Mucosa of rectum (tissue), 2 donors: Measurements from ENCODE around the gene CAB39.

Source experiments
- H3K27ac ChIP-seq, 2 donors: one replicate each; pipeline ENCODE4 v1.7.0; 2013; ENCODE audit warnings: inconsistent platforms in 2 of 2, low read depth in 2 of 2, low read length in 2 of 2
- H3K27me3 ChIP-seq, 2 donors: one replicate each; pipeline ENCODE4 v1.7.0; 2013; ENCODE audit warnings: low read length in 2 of 2; ENCODE audit not compliant: control insufficient read depth in 2 of 2, insufficient read depth in 2 of 2
- H3K36me3 ChIP-seq, 2 donors: one replicate each; pipeline ENCODE4 v1.7.0; 2013; ENCODE audit warnings: low read length in 2 of 2; ENCODE audit not compliant: control insufficient read depth in 2 of 2, insufficient read depth in 2 of 2
- H3K4me1 ChIP-seq, 2 donors: one replicate each; pipeline ENCODE4 v1.7.0; 2013; ENCODE audit warnings: low read length in 2 of 2, mild to moderate bottlenecking in 1 of 2; ENCODE audit not compliant: control insufficient read depth in 2 of 2, insufficient read depth in 2 of 2
- H3K4me3 ChIP-seq, 2 donors: one replicate each; pipeline ENCODE4 v1.7.0; 2013; ENCODE audit warnings: low read length in 2 of 2
- H3K9ac ChIP-seq, 2 donors: one replicate each; pipeline ENCODE4 v1.7.0; 2013; ENCODE audit warnings: low read length in 2 of 2, low read depth in 1 of 2, mild to moderate bottlenecking in 1 of 2
- H3K9me3 ChIP-seq, 2 donors: one replicate each; pipeline ENCODE4 v1.7.0; 2013; ENCODE audit warnings: low read length in 2 of 2; ENCODE audit not compliant: control insufficient read depth in 2 of 2
- donor health status: healthy.
- donor health status: Normal muscosa, but diverticular disease.

Gene CAB39

DNA sequence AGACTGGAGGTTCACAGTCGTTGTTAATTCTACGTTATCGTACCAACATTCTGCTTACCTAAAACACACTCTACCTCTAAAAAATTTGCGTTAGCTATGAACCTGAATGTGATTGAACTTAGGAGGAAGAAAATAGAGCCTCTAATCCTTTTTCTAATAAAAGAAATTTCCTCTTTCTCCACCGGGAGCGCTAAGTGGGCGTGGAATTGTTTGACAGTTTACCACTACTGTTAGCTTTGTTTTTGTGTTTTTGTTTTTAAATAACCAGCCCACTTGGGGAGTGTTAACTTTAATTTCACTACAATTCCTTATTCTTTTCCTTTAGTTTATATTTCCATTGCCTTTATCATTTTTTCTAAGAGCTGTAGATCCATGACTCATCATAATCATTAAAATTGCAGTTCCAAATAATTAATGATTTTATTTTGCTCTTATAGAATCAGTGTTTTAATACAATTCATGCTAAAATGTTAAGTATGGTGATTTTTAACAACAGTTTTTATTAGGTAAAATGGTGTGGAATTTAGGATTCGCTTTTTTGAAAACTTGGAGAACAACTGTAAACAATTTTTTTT lies 97.1 kb downstream of the CAB39 start:
- H3K4me1 ChIP-seq = no peaks in the 10 kb centered on the region
- peaks cover 30 to 36% of the 10 kb centered on the region in 2 donors for H3K36me3 ChIP-seq
- no peaks in the 10 kb centered on the region for H3K9me3 ChIP-seq
- no peak overlapping the region for H3K9ac ChIP-seq
- H3K27me3 ChIP-seq = no peaks in the 10 kb centered on the region
- H3K4me3 ChIP-seq = no peak overlapping the region
- no peak overlapping the region for H3K27ac ChIP-seq

DNA sequence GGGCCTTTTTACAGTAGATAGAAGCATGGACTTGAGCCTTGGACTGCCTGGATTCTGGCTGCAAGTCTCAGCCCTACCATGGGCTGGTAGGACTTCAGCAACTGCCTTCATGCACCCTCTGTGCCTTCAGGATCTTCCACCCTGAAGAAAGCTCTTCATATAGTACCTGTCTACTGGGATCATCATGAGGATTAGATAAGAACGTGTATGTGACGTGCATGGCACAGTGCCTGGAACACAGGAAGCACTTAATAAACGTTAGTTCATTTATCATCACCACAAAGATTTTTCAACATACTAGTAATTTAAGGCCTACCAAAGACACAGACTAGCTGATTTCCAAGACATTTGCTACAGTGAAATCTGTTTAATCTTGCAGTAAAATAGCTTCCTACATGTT lies 98.9 kb downstream of the CAB39 start:
- Histone ChIP-seq H3K27me3 (no peaks in the 10 kb centered on the region), H3K9ac (no peak overlapping the region), H3K9me3 (no peaks in the 10 kb centered on the region), H3K36me3 (peaks cover 32 to 42% of the 10 kb centered on the region in 2 donors), H3K4me1 (no peaks in the 10 kb centered on the region), H3K27ac (no peak overlapping the region), H3K4me3 (no peak overlapping the region)

DNA sequence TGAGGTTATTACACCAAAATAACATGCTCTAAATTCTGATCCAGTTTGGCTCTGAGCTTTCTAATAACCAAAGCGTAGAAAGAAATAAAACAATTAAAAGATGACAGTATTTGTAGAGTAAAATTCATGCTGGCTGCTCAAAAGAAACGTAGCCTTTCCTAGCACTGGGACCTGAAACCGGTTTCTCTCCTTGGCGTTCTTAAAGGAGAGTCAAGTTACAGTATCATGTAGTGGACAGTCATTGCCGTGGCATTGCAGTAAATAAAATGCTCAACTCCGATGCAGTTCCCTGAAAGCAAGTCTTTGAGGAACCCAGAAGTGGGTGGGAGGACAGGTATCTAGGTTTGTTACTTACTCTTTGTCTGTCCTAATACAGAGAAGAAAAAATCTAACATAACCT lies 99.4 kb downstream of the CAB39 start:
- H3K27me3 ChIP-seq = no peaks in the 10 kb centered on the region
- no peak overlapping the region for H3K4me3 ChIP-seq
- no peaks in the 10 kb centered on the region for H3K9me3 ChIP-seq
- H3K4me1 ChIP-seq = no peaks in the 10 kb centered on the region
- no peak overlapping the region for H3K27ac ChIP-seq
- H3K36me3 ChIP-seq = peaks cover 35 to 46% of the 10 kb centered on the region in 2 donors
- H3K9ac ChIP-seq = no peak overlapping the region

DNA sequence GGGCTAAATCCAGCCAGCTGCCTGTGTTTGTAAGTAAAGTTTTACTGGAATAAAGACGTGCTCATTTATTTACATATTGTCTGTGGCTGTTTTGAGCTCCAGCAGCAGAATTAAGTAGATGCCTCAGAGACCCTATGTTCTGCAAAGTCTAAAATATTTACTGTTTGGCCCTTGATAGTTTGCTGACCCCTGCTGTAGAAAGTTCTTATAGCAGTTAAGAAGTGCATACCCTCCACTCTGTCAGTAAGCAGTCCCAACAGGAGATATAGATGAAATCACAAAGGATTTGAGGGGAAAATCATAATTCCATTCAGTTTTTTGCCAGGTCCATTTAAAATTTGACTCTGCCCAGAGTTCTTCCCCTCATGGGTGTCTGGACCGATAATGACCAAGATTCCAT lies 102.0 kb downstream of the CAB39 start:
- Histone ChIP-seq H3K4me1 (no peaks in the 10 kb centered on the region), H3K27ac (no peak overlapping the region), H3K27me3 (no peaks in the 10 kb centered on the region), H3K9ac (no peak overlapping the region), H3K36me3 (peaks cover 51 to 57% of the 10 kb centered on the region in 2 donors), H3K9me3 (no peaks in the 10 kb centered on the region), H3K4me3 (no peak overlapping the region)

DNA sequence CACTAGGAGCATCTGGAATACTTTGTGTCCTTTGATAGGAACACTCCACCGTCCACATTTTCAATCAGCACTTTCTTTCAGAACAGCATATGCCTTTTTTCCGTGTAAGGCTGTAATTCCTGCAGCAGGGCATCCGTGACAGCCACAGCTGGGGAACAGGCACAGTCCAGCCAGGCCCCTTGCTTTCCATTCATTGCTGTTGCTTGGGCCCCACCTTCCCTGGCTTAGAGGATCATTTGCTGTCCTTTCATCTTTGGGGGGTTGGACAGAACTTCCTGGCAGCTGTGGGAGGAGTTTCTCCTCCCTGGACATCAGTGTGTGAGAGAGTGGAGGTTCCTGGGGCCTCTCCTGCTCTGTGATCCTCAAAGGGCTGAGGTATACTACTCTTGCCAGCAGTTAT lies 102.4 kb downstream of the CAB39 start:
- H3K4me3 ChIP-seq = no peak overlapping the region
- no peaks in the 10 kb centered on the region for H3K27me3 ChIP-seq
- H3K4me1 ChIP-seq = no peaks in the 10 kb centered on the region
- H3K9ac ChIP-seq = no peak overlapping the region
- no peaks in the 10 kb centered on the region for H3K9me3 ChIP-seq
- H3K27ac ChIP-seq = no peak overlapping the region
- peaks cover 52 to 57% of the 10 kb centered on the region in 2 donors for H3K36me3 ChIP-seq

DNA sequence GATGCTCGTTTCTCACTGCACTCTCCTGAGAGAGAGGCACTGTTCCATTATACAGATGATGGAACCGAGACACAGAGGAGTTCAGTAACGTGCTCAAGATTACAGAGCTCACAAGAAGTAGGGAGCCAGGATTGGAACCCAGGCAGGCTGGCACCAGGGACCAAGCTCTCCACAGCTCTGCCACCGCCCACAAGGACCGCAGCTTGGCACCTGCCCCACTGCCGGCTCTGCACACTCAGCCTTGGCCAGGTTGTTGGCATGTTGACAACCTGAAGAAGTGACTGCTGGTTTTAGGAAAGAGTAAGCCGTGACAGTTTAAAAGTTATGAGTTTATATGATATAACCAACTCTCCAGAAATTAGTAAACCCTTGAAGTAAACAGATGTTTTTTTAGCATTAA lies 104.1 kb downstream of the CAB39 start:
- no peak overlapping the region for H3K9ac ChIP-seq
- H3K36me3 ChIP-seq = peaks cover 47 to 53% of the 10 kb centered on the region in 2 donors
- H3K4me3 ChIP-seq = no peak overlapping the region
- H3K27ac ChIP-seq = no peak overlapping the region
- no peaks in the 10 kb centered on the region for H3K4me1 ChIP-seq
- no peaks in the 10 kb centered on the region for H3K9me3 ChIP-seq
- no peaks in the 10 kb centered on the region for H3K27me3 ChIP-seq

DNA sequence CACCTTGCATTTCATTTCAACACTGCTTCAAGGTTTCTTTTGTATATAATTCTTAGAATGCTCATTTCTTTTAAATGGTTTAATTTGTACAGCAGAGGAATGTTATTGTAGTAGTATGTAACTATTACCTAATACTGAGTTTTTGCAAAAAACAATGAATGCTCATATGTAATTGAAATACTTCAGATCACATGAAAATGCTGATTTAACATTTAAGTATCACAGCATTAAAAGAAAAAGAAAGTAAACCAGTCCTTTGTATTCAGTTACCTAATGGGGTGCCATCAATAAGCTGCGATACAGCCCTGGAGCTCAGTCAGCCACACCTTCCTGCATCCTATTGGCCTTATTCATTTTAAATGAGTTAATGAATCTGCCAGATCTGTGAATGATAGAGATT lies 106.8 kb downstream of the CAB39 start:
- Histone ChIP-seq H3K4me1 (peaks cover 0 to 2% of the 10 kb centered on the region in 2 donors), H3K36me3 (peaks cover 33 to 38% of the 10 kb centered on the region in 2 donors), H3K4me3 (no peak overlapping the region), H3K9me3 (no peaks in the 10 kb centered on the region), H3K27ac (no peak overlapping the region), H3K27me3 (no peaks in the 10 kb centered on the region), H3K9ac (no peak overlapping the region)

DNA sequence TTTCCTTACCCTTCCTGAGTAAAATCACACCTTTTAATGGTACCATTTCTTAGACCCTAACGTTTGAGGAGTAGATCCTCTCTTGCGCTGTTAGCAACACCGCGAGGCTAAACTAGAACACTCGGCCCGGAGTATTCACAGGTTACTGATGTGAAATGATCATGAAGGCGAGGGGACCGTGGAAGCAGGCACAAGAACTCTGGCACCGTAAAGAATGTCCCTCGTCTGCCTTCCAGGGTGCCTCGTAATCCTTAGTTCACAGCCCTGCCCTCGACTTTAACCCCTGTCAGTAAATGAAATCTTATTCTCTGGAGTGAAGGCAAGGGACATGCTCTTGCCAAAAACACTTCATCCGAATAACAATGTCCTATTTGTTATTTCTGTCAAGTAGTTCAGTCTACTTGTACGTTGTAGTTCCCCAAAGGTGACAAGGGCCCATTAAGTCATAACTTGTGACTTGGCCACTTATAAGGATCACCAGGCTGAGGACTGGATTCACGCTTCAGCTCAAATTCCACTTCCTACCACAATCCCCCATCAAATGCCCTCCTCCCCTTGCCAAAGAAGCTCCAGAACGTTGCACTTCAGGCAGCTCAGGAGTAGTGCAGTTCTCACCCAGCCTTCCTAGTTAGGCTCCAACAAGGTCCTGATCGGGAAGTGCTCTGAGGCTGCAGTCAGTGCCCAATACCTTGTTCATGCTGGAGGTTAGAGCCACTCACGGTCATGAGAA lies 108.8 kb downstream of the CAB39 start:
- H3K9ac ChIP-seq = no peak overlapping the region
- peaks cover 0 to 3% of the 10 kb centered on the region in 2 donors for H3K27me3 ChIP-seq
- peaks cover 0 to 3% of the 10 kb centered on the region in 2 donors for H3K4me1 ChIP-seq
- no peak overlapping the region for H3K27ac ChIP-seq
- H3K9me3 ChIP-seq = no peaks in the 10 kb centered on the region
- H3K4me3 ChIP-seq = no peak overlapping the region
- H3K36me3 ChIP-seq = peaks cover 29 to 30% of the 10 kb centered on the region in 2 donors

DNA sequence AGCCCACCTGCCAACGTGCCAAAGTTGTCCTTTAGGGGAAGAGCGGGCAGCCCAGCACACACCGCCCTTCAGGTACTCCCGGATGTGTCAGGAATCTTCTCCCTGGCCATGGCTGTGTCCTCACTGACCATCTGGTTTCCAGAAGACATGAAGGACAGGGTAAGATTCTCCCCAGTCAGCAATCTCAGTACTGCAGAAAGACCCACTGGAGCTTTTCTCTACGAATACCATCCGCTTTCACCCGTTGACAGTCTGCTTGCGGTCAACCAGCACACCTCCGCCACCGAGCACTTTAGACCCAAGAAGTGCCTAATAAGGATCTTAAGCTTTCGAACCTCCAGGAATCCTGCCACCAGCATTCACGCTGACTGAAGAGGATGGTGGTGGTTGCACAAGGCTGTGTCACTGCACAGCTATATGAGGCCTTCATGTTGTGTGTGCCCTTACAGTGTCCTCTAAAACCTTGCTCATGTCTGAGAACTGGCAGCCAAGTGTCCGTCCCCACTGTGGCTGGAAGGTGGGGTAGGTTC lies 109.4 kb downstream of the CAB39 start:
- Histone ChIP-seq H3K4me1 (peaks cover 0 to 3% of the 10 kb centered on the region in 2 donors), H3K9ac (no peak overlapping the region), H3K9me3 (no peaks in the 10 kb centered on the region), H3K27me3 (peaks cover 0 to 5% of the 10 kb centered on the region in 2 donors), H3K36me3 (peaks cover 24 to 26% of the 10 kb centered on the region in 2 donors), H3K4me3 (no peak overlapping the region), H3K27ac (no peak overlapping the region)

DNA sequence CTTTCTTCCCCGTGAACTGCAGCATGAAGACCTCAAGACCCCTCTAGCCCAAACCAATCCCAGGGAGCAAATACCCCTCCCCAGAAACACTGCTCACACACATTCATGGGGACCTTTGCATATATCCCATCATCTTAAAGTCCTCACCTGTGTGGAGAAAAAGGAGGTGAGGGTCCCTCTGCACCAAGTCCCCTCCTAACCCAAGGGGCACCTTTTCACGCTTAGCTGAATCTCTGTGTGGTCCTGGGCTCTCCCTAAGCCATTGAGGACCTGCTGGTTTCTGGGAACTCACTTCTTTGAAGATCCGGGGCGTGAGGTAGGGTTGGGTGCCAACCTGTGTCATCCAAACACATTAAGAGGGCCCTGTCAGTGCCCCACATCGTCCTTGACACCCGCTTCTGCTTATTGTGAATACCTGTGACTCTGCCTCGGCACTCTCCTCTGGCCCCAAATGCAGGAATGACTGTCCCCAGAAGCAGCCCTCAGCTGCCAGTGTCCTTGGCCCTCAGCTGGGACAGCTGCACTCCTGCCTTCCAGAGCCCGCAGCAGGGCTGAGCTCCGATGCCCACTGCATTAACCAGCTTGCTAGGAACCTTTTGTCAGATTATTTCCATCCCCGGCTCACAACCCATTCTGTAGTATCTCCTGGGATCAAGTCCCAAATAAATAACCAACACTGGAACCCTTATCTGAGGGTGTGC lies 110.8 kb downstream of the CAB39 start:
- H3K9me3 ChIP-seq = no peaks in the 10 kb centered on the region
- peaks cover 2 to 6% of the 10 kb centered on the region in 2 donors for H3K4me1 ChIP-seq
- no peak overlapping the region for H3K4me3 ChIP-seq
- H3K27me3 ChIP-seq = peaks cover 3 to 9% of the 10 kb centered on the region in 2 donors
- no peak overlapping the region for H3K27ac ChIP-seq
- H3K9ac ChIP-seq = no peak overlapping the region
- H3K36me3 ChIP-seq = peaks cover 15 to 18% of the 10 kb centered on the region in 2 donors
